Ishikawa (cell line): ENCODE results near the gene INO80.

Source experiments
- EGR1 ChIP-seq: IDR thresholded peaks from 2 replicates; pipeline ENCODE4 v1.6.1; 2012
- YY1 ChIP-seq: IDR thresholded peaks from 2 replicates; pipeline ENCODE4 v1.6.1; 2012; ENCODE audit warnings: low read depth
- TF ChIP-seq, protein P1 (sequence below): IDR thresholded peaks from 2 replicates; pipeline ENCODE4 v1.6.1; 2012; ENCODE audit warnings: low read depth, mild to moderate bottlenecking

DNA sequence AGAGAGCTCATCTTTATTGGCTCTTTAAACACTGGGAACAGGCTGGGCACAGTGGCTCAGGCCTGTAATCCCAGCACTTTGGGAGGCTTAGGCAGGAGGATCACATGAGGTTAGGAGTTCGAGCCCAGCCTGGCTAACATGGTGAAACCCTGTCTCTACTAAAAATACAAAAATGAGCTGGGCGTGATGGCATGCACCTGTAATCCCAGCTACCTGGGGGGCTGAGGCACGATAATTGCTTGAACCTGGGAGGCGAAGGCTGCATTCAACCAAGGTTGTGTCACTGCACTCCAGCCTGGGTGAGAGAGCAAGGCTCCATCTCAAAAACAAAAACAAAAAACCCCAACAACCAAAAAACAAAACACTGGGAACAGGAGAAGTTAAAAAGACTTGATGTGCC, 90.7 kb downstream of the INO80 start:
- no peak for TF ChIP-seq YY1
- no peak for TF ChIP-seq EGR1
- TF ChIP-seq, protein P1, sequence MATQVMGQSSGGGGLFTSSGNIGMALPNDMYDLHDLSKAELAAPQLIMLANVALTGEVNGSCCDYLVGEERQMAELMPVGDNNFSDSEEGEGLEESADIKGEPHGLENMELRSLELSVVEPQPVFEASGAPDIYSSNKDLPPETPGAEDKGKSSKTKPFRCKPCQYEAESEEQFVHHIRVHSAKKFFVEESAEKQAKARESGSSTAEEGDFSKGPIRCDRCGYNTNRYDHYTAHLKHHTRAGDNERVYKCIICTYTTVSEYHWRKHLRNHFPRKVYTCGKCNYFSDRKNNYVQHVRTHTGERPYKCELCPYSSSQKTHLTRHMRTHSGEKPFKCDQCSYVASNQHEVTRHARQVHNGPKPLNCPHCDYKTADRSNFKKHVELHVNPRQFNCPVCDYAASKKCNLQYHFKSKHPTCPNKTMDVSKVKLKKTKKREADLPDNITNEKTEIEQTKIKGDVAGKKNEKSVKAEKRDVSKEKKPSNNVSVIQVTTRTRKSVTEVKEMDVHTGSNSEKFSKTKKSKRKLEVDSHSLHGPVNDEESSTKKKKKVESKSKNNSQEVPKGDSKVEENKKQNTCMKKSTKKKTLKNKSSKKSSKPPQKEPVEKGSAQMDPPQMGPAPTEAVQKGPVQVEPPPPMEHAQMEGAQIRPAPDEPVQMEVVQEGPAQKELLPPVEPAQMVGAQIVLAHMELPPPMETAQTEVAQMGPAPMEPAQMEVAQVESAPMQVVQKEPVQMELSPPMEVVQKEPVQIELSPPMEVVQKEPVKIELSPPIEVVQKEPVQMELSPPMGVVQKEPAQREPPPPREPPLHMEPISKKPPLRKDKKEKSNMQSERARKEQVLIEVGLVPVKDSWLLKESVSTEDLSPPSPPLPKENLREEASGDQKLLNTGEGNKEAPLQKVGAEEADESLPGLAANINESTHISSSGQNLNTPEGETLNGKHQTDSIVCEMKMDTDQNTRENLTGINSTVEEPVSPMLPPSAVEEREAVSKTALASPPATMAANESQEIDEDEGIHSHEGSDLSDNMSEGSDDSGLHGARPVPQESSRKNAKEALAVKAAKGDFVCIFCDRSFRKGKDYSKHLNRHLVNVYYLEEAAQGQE: no peak
